ENCODE measurements around the gene BBLN.

- TF ChIP-seq CTCF (conservative IDR thresholded peaks at IDR 0.05; ENCODE audit: low read depth, low read length) (no peak), CEBPB (IDR thresholded peaks at IDR 0.05; ENCODE audit: low read depth, low read length) (no peak), POLR2A (IDR thresholded peaks at IDR 0.05; ENCODE audit: low read depth, low read length) (no peak)
Measured at GRCh38 chr9:128159522-128159783, 612 bp upstream of the BBLN start.
